NCI-H345 treated with DMSO at 0.1 percent for 48 hours (cell line): Measurements from ENCODE around the gene SPACDR.
"Not testable (repeated sequence)": the region's sequence is repeated elsewhere in the genome, so short reads cannot be mapped to it uniquely, and the experiment has no call there.

Source experiments
- DNase-seq: peaks from one replicate; lab custom pipeline; 2025; ENCODE audit not compliant: unreplicated experiment; lab: John Stamatoyannopoulos, UW

The SPACDR gene

GRCh38 chr7:100464210-100464660 lies at the start of gene SPACDR:
Gene SPACDR, minus strand, starts transcription at chr7:100464260. Its CDS starts 235 bp downstream, at chr7:100464025.
- no peak for DNase-seq

- no peak for DNase-seq
Observed at GRCh38 chr7:100513212-100513810, 49.3 kb upstream of the SPACDR start.

GRCh38 chr7:100510437-100511239 lies 46.6 kb upstream of the SPACDR start:
- no peak for DNase-seq

GRCh38 chr7:100509231-100509630 lies 45.2 kb upstream of the SPACDR start:
- no peak for DNase-seq

- DNase-seq: no peak
Observed at GRCh38 chr7:100506356-100506923, 42.4 kb upstream of the SPACDR start.

- DNase-seq: no peak
Observed at GRCh38 chr7:100504887-100505611, 41.0 kb upstream of the SPACDR start.

GRCh38 chr7:100504031-100504430 lies 40.0 kb upstream of the SPACDR start:
- DNase-seq: not testable (repeated sequence)

GRCh38 chr7:100500743-100501142 lies 36.7 kb upstream of the SPACDR start:
- DNase-seq: not testable (repeated sequence)

- DNase-seq: no peak
Observed at GRCh38 chr7:100496509-100496908, 32.4 kb upstream of the SPACDR start.

GRCh38 chr7:100493476-100494264 lies 29.6 kb upstream of the SPACDR start:
- no peak for DNase-seq

GRCh38 chr7:100492738-100493475 lies 28.8 kb upstream of the SPACDR start:
- DNase-seq: no peak

GRCh38 chr7:100491192-100491578 lies 27.1 kb upstream of the SPACDR start:
- DNase-seq: no peak

GRCh38 chr7:100490483-100491191 lies 26.6 kb upstream of the SPACDR start:
- no peak for DNase-seq

- peak; percentile 90 for DNase-seq
Observed at GRCh38 chr7:100489824-100490223, 25.8 kb upstream of the SPACDR start.

GRCh38 chr7:100489121-100489520 lies 25.1 kb upstream of the SPACDR start:
- no peak for DNase-seq

- DNase-seq: no peak
Observed at GRCh38 chr7:100488333-100489095, 24.5 kb upstream of the SPACDR start.

- no peak for DNase-seq
Observed at GRCh38 chr7:100486753-100487446, 22.8 kb upstream of the SPACDR start.

GRCh38 chr7:100486111-100486636 lies 22.1 kb upstream of the SPACDR start:
- no peak for DNase-seq
